GM18517 (cell line): ENCODE results near the gene C1QTNF5.

Experiments
- ATAC-seq: cut with Tn5 transposase; IDR thresholded peaks from one replicate; pipeline ENCODE4 v1.9.1; 2021; ENCODE audit warnings: mild to moderate bottlenecking, moderate library complexity; ENCODE audit not compliant: unreplicated experiment

Gene C1QTNF5

DNA sequence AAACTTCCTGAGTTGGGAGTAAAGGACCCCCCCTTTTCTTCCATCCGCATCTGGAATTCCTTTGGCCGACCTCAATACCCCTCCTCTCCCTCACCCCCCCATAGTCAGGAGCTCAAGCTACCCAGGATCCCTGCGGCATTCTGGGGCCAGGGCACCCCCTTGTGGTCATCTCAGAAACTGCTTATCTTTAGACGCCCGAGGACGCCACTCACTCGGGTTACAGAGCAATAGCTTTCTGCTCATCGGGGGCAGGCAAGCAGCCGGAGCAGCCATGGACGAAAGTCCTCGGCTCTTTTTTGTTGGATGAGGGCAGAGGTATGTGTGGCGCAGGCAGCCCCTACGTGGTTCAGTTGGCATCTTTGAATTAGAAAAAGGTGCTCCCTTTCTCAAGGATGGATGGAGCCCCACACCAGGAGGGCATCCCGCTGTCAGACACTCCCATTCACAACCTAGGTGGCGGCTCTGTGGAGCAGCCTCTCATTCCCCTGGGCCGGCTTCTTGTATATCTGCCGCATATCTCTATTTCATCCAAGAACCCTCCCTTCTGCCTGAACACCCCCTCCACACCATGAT lies 2.3 kb downstream of the C1QTNF5 start:
- ATAC-seq: no peak

DNA sequence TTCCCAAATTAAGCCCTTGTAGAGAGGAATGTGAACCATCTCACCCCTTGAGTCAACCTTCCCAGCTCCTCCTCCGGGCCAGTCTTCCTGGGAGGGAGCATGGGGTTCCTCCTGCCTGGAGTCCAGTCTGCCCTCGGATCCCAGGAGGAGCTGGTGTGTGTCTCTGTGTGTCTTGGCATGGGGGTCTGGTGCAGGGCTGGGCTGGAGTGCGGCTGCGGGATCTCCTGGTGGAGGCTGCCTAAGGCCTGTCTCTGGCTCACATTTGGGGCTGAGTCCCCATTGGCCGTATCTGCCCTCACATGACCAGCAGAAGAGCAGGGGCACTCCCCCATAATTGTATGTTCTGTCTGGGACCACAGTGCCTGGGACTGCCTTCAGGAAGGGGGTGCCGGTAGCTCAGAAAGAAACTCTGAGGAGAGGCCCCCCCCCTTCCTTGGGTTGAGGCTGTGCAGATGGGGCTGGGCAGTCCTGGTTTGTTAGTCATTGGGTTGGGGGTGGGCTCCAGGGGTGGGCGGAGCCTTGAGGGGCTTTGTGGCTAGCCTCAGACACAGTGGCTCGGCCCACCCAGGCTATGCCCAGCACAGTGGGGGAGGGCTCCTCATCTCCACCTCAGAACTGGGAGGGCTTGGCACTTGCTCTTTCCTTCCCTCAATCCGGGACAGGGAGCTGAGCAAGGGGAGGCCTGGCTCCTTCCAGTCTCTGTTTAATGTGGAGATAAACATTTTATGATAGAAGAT lies 2.9 kb downstream of the C1QTNF5 start:
- ATAC-seq: no peak

DNA sequence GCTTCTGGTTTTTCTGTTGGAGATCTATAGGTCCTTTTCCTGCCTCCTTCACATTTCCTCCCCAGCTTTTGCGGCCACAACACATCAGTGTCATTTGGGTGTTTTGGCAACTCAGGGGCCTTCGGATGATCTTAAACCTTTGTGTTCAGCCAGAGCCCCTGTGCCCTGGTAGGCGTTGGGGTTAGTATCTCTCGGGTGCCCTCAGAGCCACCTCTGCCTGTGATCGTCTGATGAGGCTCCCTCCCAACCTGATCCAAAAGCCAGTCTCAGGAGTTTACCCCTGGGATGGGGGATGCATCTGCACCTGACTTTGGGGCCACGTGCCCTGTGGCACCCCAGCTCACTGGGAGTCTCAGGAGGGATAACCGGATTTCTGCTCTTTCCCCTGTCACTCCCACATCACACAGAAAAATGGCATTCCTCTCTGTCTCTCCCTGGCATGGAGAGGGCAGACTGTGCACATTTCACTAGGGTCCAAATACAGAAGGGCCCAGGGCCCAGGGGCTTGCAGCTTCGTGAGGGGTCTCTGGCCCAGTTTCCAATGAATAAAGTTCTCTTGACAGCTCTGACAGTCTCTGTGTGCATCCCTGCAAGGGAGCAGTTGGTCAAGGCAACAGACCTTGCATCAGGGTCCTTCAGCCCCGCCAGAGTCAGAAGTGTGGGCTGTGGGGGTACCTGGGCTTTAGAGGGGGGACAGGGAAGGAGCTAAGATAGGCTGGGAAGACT lies 3.8 kb downstream of the C1QTNF5 start:
- ATAC-seq: no peak

DNA sequence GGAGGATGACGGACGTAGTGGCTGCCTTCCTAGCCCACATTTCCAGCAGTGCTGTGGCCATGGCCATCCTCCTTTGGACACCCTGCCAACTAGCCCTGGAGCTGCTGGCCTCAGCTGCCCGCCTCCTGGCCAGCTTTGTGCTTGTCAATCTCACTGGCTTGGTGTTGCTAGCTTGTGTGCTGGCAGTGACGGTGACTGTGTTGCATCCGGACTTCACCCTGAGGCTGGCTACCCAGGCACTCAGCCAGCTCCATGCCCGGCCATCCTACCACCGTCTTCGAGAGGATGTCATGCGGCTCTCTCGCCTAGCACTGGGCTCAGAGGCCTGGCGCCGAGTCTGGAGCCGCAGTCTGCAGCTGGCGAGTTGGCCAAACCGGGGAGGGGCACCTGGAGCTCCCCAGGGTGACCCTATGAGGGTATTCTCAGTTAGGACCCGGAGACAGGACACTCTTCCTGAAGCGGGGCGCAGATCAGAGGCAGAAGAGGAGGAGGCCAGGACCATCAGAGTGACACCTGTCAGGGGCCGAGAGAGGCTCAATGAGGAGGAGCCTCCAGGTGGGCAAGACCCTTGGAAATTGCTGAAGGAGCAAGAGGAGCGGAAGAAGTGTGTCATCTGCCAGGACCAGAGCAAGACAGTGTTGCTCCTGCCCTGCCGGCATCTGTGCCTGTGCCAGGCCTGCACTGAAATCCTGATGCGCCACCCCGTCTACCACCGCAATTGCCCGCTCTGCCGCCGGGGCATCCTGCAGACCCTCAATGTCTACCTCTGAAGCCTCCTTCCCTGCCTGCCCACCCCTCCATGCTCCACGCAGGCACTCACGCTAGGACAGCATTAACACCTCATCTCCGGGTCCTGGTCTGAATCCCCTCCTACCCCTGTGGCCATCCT lies 4.8 kb downstream of the C1QTNF5 start:
- no peak for ATAC-seq

DNA sequence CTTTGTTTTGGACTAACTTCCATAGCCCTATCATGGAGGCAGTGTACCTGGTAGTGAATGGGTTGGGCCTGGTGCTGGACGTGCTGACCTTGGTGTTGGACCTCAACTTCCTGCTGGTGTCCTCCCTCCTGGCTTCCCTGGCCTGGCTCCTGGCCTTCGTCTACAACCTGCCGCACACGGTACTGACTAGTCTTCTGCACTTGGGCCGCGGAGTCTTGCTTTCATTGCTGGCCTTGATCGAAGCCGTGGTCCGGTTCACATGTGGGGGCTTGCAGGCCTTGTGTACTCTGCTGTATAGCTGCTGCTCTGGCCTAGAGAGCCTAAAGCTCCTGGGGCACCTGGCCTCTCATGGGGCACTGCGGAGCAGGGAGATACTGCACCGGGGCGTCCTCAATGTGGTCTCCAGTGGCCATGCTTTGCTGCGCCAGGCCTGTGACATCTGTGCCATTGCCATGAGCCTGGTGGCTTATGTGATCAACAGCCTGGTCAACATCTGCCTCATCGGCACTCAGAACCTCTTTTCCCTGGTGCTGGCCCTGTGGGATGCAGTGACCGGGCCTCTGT lies 5.5 kb downstream of the C1QTNF5 start:
- ATAC-seq: no peak

DNA sequence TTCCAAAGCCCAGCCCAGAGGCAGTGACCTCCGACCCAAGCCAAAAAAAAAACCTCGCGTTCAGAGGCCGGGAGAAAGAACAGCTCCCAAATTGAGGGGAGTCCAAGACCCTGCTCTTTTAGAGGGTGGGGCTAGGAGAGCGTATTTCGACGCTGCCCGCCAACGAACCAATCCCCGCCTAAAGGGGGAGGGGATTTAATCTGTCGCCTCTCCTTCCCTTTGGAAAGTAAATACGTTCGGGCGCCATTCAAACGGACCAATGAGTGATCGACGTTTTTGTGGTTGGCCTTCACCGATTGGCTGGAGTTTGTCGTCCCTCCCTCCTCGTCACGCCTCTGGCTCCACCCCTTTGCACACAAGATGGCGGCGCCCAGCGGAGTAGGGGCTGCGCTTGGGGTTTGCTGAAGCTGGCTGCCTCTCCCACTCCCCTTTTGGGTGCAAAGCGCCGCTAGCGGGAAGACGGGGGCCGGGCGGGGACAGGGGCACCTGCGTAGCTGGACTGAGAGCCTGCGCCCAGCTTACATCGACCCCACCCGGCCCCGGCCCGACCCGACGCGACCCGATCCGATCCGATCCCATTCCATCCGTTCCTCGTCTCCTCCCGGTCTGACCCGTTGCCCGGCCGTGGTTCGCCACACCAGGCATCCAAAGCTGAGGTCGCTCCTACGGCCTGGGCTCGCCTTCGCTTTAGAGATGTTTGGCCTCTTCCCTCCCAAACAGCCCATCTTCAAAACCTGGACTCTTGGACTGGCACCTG lies 6.3 kb downstream of the C1QTNF5 start, which contains the start of gene RNF26:
RNF26 (plus strand) TSS at position 354 of the 757 bp plus-strand sequence. CDS start 596 bp downstream, outside the sequence.
- peak; percentile 94 for ATAC-seq

DNA sequence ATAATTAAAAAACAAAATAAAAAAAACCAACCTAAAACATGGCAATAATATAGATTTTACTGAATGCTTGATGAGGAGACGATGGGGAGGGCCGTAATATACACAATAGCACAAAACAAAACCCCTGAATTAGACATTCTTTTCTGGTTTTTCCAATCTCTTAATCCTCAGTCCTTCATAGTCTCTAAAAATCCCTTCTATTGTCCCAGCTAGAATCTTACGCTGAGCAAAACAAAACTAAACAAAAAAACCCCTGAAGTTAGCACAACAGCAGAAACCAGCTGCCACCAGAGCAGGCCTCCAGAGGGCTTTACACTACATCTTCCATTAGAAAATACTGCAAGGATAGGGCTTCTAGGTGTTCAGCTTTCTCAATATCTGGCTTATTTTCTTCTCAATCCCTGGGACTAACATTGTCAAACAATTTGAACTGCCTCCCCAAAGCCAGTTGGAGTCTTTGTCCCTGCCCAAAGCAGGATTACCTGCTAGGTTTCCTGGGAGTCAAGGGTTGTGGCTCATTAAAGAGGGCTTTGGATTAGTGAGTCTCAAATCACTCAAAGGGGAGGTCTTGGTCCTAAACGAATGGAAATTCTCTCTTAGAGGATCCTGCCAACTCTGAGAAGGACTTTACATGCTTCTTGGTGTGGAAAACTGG lies 8.4 kb downstream of the C1QTNF5 start:
- no peak for ATAC-seq

DNA sequence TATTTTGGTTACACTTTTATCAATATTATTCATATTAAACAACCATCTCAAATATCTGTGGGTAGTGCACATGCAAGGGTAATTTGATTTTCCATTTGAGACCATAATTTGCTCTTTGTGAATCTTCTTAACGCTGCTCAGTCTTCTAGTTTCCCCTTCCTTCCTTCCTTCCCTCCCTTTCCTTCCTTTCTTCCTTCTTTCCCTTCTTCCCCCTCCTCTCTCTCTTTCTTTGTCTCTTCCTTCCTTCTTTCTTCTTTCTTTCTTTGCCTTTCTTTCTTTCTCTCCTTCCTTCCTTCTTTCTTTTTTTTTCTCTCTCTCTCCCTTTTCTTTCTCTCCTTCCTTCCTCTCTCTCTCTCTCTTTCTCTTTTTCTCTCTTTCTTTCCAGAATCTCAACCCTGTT lies 10.4 kb downstream of the C1QTNF5 start:
- no peak for ATAC-seq

DNA sequence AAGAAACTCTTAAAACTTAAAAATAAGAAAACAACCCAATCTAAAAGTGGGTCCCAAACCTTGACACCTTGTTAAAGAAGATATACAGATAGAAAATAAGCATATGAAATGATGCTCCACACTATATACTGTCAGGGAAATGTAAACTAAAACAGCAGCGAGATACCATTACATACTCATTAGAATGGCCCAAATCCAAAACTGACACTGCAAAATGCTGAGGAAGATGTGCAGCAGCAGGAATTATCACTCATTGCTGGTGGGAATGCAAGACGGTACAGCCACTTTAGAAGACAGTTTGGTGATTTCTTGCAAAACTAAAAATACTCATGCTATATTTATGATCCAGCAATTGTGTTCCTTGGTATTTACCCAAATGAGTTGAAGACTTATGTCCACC lies 11.4 kb downstream of the C1QTNF5 start:
- ATAC-seq: no peak

DNA sequence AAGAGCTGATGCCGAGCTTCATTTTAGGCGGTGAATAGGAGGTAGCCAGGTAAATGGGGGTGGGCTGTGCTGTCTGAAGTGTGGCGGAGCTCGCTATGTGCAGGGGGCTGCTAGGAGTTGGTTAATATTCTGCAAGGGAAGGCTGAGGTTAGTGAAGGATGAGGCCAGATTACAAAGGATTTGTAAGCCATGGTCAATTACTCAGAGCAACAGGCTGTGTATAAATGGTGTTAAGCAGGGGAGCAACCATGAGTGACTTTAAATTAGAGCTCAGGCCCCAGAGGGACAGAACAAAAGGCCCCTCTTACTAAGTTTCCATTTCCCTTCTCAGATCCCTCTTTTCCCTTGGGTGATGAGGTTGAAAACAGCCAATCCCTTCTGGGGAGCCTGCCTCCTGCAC lies 16.5 kb downstream of the C1QTNF5 start:
- no peak for ATAC-seq

DNA sequence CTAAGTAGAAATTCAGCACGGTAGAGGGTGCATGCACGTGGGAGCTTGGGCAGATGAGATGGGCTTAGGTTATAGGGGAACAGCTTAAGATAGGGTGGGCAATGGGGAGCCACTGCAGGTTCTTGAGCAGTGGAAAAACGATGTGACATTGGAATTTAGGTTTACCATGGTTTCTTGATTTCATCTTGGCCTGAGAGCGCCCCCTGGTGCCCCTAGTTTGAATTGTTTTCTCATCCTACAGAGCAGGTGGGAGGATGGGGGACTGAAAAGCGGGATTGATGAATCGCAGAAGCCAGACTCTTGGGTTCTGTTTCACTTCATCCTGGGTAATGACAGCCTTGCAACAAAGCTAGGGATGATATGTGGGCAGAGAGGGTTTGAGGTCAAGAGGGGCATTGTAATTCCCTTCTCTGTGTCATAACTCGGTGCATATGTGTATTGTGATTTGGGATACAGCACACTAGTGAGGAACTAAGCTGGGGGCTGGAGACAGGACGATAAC lies 17.1 kb downstream of the C1QTNF5 start:
- ATAC-seq: no peak

DNA sequence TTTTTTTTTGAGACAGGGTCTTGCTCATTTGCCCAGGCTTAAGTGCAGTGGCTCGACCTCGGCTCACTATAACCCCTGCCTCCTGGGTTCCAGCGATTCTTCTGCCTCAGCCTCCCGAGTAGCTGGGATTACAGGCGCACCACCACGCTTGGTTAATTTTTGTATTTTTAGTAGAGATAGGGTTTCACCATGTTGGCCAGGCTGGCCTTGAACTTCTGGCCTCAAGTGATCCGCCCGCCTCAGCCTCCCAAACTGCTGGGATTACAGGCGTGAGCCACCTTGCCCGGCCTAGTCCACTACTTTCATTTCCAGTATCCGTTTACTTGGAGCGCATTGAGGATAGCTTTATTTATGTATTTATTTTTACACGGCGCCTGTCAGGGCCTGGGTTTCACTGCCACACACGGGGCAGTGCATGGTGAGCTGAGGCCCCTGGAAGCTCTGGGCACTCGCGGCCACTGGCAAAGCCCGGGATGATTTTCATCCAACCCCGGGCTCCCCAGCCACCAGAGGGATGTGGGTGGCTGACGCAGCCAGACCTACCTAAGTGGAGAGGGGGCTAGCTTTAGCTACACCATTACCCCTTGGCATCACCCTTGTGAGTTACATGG lies 17.7 kb downstream of the C1QTNF5 start:
- no peak for ATAC-seq

DNA sequence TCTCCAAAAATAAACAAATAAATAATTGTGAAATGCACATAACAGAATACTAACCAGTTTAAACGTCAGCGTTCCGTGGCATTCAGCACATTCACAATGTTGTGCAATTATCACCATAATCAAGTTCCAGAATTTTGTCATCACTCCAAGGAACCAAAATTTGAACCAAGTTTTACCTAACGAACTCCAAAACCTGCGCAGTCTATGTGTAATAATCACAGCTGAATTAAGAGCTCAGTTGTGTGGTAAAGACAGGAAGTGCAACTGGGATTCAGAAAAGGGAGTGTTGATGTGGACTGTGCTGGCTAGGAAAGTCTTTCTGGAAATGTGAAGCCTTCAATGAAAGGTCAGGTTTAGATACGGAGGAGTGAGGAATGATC lies 18.3 kb downstream of the C1QTNF5 start:
- no peak for ATAC-seq

DNA sequence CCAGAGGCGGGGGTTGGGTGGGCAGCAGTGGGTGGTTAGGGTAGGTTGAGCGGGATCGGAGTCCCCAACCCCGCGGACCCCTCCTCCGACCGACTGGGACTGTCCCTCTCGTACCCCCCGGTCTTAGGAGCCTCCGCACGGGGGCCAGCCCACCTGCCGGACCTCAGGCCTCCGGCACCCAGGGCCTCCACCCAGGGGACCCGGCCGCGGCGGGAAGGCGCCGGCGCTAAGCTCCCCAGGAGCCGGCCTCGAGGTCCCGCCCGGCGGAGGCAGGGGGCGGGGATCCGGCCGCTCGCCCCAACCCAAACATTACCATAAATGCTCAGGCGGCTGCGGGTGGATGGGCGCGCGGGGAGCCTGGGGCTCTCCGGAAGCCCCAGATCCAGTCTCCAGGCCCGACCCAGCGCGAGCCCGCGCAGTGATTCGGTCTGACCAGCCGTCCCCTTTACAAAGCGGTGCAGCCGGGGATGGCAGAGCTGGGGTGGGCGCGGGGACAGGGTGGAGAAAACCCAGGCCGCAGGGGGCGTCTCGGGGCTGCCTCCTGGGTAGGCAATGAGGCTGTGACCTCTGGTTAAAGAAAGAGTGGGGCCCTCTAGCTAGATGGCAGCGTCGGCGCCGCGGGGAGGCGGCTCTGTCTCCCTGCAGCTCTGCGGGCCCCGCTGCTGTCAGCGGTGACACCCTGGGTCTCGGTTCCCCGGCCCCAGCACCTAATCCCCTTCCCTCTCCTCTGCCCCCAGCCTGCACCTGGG lies 19.7 kb downstream of the C1QTNF5 start:
- ATAC-seq: no peak

DNA sequence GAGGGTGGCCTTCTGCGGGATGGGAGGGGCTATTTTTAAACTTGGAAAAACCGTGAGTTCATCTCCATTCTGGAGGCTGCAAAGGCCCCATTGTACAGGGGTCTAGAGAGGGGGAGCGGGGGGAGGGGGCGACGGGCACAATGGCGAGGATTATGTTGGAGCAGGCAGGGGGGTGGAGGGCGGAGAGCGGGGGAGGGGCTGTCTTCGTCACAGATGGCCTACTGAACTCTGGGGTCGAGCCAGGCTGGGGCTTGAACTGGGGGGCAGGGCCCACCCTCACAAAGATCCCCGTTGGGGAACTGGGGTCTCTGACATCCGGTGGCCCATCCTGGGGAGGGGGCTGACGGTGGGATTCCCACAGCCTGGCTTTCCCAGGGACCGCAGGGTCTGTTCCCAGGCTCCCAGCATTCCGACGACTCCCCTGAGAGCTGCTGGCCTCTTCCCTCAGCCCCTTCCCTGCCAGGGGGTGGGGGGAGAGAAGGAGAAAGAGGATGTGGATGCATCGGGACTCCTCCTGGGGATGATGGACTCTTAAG lies 20.4 kb downstream of the C1QTNF5 start:
- no peak for ATAC-seq

DNA sequence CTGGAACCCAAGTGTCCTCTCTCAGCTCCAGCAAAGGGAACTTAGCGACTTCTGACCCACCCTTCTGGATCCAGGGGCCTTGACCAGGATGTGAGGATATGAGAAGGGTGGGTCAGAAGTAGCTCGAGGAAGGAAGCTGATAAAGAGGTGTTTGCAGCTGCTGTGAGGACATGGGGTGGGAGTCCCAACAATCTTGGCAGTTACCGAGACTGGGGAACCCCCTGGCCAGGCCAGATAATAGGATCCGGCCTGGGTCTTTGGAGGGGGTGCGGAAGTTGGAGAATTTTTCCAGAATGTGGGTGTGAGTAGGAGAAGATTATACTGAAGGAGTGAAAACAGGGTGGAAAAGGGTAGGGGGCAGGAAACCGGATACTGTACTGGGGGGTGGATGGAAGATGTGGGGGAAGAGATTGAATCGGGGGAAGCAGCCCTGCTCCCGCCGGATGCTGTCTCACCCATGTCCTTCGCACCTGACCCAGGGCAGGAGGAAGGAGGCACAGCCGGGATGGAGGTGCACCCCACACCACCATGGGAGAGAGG lies 20.9 kb downstream of the C1QTNF5 start:
- ATAC-seq: no peak

DNA sequence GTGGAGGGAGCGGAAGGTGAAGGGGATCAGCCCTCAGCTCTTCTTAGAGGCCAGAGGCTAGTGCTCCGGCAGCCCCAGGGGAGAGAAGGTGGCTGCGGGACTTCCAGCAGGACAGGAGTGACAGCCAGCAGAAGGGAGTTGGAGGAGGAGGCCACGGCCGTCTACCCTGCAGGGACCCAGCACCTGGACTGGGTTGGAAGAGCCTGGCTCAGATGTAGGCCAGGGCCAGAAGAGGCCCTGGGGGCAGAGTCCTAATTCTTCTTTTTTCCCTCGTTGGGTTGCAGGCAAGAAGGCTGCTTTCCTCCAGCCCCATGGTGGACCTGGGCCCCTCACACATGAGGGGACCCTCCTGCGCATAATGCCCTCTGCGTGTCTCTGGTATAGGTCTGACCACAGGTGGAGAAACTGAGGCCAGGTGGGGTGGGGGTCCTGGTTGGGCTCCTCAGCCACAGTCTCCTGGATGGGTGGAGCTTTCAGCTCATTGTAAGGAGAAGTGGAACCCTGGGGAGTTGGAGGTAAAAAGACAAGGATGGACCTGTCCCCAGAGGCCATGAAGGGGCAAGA lies 21.5 kb downstream of the C1QTNF5 start:
- no peak for ATAC-seq
